Calu3 (cell line): ENCODE data around the gene RSRP1. TPM values are rescaled to one million over a fixed set of nuclear protein-coding genes. Genes with fewer than 3 reads are reported as not detected.
"Not testable (repeated sequence)": the region's sequence is repeated elsewhere in the genome, so short reads cannot be mapped to it uniquely, and the experiment has no call there.

ENCODE experiments used
- BruUV-seq: library from RNA; stranded (reverse); fragments of 400-500 nt; replicated peaks from 2 replicates; lab custom pipeline; 2021; lab: Mats Ljungman, UMichigan
- CTCF ChIA-PET: fragments of 300-600 bp; sonication (Branson Sonifier 250); formaldehyde crosslinking; loops from one replicate; lab custom pipeline; 2022; ENCODE audit warnings: antibody characterized with exemption; lab: Charles Lee
- DNase-seq: peaks from one replicate; pipeline ENCODE4 v3.0.0; 2022
- H3K27ac Mint-ChIP-seq: one replicate; pipeline ENCODE4 v1.8.0; 2022; ENCODE audit warnings: mixed read lengths; ENCODE audit not compliant: unreplicated experiment
- H3K27me3 Mint-ChIP-seq: one replicate; pipeline ENCODE4 v1.8.0; 2022; ENCODE audit warnings: mixed read lengths; ENCODE audit not compliant: unreplicated experiment
- H3K36me3 Mint-ChIP-seq: one replicate; pipeline ENCODE4 v1.8.0; 2022; ENCODE audit warnings: mild to moderate bottlenecking, moderate library complexity, mixed read lengths; ENCODE audit not compliant: insufficient read depth, unreplicated experiment
- H3K4me1 Mint-ChIP-seq: one replicate; pipeline ENCODE4 v1.8.0; 2022; ENCODE audit warnings: mild to moderate bottlenecking, low read depth, mixed read lengths; ENCODE audit not compliant: unreplicated experiment
- H3K4me3 Mint-ChIP-seq: one replicate; pipeline ENCODE4 v1.8.0; 2022; ENCODE audit warnings: mild to moderate bottlenecking, low read depth, moderate library complexity, mixed read lengths; ENCODE audit not compliant: unreplicated experiment
- H3K9me3 Mint-ChIP-seq: one replicate; pipeline ENCODE4 v1.8.0; 2022; ENCODE audit warnings: low read depth, mixed read lengths; ENCODE audit not compliant: unreplicated experiment
- intact Hi-C: fragments of 100-400 bp; cut with micrococcal nuclease; formaldehyde crosslinking; loops from one replicate; pipeline ENCODE4 v1.10.0; 2022; ENCODE audit not compliant: unreplicated experiment
- total RNA-seq: library from RNA; stranded (reverse); gene quantifications from 2 replicates; pipeline ENCODE4 v1.2.3, GENCODE V29; 2022
- TF ChIP-seq, protein P1 (sequence below): fragments of 200-600 bp; IDR thresholded peaks from one replicate; pipeline ENCODE4 v1.8.0; 2022; ENCODE audit warnings: antibody characterized with exemption; ENCODE audit not compliant: unreplicated experiment

The RSRP1 gene
- total RNA-seq, 1 experiment from 2014 or later = 56.9 TPM

DNA sequence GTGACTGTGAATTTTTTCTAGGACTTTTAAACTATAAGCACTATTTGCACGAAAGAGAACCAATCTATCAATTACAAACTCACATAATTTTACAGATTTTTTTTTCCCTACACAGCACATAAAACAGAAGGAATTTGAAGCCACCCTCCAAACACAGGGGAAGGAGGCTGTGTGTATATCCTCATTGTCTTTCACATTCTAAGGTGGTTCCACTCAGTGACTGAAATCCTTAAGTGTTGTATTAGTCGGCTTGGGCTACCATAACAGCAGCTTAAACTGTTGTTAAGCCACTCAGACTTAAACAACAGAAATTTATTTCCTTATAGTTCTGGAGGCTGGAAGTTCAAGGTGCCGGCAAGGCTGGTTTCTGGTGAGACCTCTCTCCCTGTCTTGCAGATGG, 13.1 kb upstream of the RSRP1 start:
- H3K36me3 Mint-ChIP-seq, H3K4me1 Mint-ChIP-seq, intact Hi-C loops, H3K27me3 Mint-ChIP-seq, H3K27ac Mint-ChIP-seq, CTCF ChIA-PET, H3K9me3 Mint-ChIP-seq, H3K4me3 Mint-ChIP-seq, BruUV-seq, DNase-seq: not testable (repeated sequence)

DNA sequence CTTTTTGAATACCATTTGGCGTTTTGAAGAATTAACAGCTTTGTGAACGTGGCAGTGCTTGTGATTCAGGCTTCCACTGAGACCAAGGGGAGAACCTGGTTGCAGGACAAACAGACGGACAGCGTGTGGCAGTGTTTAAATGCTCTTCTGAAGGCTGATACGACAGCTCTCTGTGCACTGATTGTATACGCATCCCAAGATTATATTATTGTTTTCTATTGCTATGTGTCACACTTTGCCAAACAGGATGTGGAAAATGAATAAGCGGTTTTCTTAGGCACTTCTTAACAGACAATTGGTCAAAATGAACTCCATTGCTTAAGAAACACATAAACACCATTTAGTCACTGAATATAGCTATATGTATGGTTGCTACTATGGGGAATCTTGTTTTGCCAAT, 12.6 kb upstream of the RSRP1 start:
- BruUV-seq, H3K36me3 Mint-ChIP-seq, H3K27ac Mint-ChIP-seq, DNase-seq, H3K4me1 Mint-ChIP-seq, intact Hi-C loops, H3K9me3 Mint-ChIP-seq, H3K4me3 Mint-ChIP-seq, CTCF ChIA-PET, H3K27me3 Mint-ChIP-seq: not testable (repeated sequence)

GRCh38 chr1:25257196-25257595, 9.9 kb upstream of the RSRP1 start:
- no peak for DNase-seq
- Mint-ChIP-seq H3K27me3 (no peaks in the 10 kb centered on the region), H3K27ac (no peak overlapping the region), H3K9me3 (no peaks in the 10 kb centered on the region), H3K36me3 (no peaks in the 10 kb centered on the region), H3K4me1 (no peaks in the 10 kb centered on the region), H3K4me3 (no peak overlapping the region)
- BruUV-seq = no TSS peak
- intact Hi-C loops = no loop called here
- CTCF ChIA-PET = no interaction called here
- TF ChIP-seq, protein P1, sequence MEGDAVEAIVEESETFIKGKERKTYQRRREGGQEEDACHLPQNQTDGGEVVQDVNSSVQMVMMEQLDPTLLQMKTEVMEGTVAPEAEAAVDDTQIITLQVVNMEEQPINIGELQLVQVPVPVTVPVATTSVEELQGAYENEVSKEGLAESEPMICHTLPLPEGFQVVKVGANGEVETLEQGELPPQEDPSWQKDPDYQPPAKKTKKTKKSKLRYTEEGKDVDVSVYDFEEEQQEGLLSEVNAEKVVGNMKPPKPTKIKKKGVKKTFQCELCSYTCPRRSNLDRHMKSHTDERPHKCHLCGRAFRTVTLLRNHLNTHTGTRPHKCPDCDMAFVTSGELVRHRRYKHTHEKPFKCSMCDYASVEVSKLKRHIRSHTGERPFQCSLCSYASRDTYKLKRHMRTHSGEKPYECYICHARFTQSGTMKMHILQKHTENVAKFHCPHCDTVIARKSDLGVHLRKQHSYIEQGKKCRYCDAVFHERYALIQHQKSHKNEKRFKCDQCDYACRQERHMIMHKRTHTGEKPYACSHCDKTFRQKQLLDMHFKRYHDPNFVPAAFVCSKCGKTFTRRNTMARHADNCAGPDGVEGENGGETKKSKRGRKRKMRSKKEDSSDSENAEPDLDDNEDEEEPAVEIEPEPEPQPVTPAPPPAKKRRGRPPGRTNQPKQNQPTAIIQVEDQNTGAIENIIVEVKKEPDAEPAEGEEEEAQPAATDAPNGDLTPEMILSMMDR = no peak

GRCh38 chr1:25256578-25256965, 9.3 kb upstream of the RSRP1 start:
- Mint-ChIP-seq H3K9me3 (no peaks in the 10 kb centered on the region), H3K4me1 (no peaks in the 10 kb centered on the region), H3K36me3 (no peaks in the 10 kb centered on the region), H3K27me3 (no peaks in the 10 kb centered on the region), H3K4me3 (no peak overlapping the region), H3K27ac (no peak overlapping the region)
- TF ChIP-seq, protein P1 = no peak
- CTCF ChIA-PET = no interaction called here
- intact Hi-C loops = no loop called here
- DNase-seq = no peak
- no TSS peak for BruUV-seq

DNA sequence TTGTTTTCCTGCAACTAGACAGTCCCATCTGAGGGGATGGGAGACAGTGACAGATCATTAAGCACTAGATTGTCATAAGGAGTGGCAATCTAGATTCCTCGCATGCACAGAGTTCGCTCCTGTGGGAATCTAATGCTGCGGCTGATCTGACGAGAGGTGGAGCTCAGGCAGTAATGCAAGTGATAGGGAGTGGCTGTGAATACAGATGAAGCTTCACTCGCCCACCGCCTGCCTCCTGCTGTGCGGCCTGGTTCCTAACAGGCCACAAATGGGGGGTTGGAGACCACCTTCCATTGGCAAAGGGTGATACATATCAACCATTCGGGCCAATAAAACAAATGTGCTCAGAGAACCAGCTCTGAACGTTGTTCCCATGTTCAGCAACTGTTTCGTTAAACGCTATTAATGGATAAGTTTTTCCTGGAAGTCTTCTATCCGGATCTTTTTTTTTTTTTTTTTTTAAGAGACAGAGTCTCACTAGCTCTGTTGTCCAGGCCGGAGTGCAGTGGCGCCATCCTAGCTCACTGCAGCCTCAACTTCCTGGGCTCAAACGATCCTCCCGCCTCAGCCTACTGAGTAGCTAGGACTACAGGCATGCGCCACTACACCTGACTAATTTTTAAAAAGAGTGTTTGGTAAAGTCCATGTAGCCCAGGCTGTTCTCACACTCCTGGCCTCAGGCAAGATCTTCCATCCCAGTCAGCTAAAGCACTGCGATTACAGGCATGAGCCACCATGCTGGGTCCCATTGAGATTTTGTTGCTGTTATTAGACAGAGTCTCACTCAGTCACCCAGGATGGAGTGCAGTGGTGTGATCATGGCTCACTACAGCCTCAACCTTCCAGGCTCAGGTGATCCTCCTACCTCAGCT, 8.7 kb upstream of the RSRP1 start:
- Mint-ChIP-seq H3K27ac (no peak overlapping the region), H3K4me1 (no peaks in the 10 kb centered on the region), H3K4me3 (no peak overlapping the region), H3K36me3 (no peaks in the 10 kb centered on the region), H3K27me3 (no peaks in the 10 kb centered on the region), H3K9me3 (no peaks in the 10 kb centered on the region)
- no peak for DNase-seq
- CTCF ChIA-PET = no interaction called here
- intact Hi-C loops = no loop called here
- TF ChIP-seq, protein P1 = no peak
- no TSS peak for BruUV-seq
